Left lobe of liver (tissue), 2 donors: Measurements from ENCODE around the gene CCDC127. TPM values are rescaled to one million over a fixed set of nuclear protein-coding genes. Genes with fewer than 3 reads are reported as not detected.

Source experiments
- ATAC-seq: fragments of 200-7000 bp; cut with Tn5 transposase; one replicate; pipeline ENCODE4 v1.9.1; 2020; ENCODE audit warnings: mild to moderate bottlenecking, moderate library complexity
- DNase-seq: peaks from one replicate; pipeline ENCODE4 v3.0.0-alpha.2; 2020; ENCODE audit warnings: low spot score
- total RNA-seq: library from RNA; stranded (reverse); gene quantifications from one replicate; pipeline ENCODE4 v1.2.1, GENCODE V29; 2021
- donor health status: DM: no; HTN: no; CAD: no; lungs with moderate emphysema.
- donor health status: DM: no; HTN: yes; CAD: no.

Gene CCDC127
- total RNA-seq, 1 donor from 2014 or later = 3.1 TPM

DNA sequence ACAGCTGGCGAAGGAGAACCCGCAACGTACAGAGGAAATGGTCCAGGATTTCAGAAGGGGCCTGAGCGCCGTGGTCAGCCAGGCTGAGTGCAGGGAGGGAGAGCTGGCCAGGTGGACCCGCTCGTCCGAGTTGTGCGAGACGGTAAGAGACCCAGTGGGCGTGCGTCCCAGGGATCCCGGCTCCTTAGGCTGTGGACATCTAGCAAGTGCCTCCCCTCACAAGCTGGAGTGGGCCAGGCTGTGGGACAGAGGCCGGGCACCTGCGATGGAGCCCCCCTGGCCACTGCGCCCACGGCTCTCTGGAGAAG, 56.2 kb downstream of the CCDC127 start:
- DNase-seq (no peak), ATAC-seq (no peak)

DNA sequence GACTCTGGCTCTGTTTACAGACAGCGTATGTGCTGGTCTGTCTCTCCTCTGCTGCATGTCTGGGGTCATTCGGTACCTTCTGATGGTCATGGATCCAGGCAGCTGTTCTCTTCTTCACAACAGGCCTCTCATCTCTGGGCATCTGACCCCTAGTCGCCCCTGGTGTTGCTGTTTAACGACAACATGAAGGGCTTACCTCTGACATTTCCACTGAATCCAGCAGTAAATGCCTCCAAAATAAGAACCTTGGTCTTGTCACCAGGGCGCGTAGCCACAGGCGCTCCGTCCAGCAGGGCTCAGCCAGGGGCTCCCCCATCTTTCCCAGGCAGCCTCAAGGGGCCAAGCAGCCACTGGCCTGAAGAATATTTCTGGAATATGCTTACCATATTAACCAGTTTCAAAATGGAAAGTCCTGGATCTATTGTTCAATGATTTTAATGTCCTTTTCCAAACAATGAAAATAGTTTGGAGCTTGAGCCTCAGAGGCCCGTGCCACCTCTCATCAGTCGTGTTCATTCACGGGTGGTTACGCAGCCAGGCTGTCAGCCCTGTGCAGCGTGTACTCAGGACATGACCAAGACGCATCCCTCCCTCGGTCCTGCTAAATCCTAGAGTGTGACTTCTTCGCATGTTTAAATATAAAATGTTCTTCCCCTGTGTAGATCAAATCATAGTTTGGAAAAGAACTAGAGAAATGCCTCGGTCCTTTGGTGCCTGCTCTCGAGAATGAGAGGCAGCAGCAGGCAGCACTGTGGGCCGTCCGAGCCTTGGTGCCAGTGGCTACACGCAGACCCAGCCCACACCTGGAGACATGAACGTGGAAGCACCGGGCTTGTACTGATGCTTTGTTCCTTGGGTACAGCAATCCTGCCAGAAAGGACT, 56.8 kb downstream of the CCDC127 start:
- DNase-seq = no peak
- no peak for ATAC-seq

DNA sequence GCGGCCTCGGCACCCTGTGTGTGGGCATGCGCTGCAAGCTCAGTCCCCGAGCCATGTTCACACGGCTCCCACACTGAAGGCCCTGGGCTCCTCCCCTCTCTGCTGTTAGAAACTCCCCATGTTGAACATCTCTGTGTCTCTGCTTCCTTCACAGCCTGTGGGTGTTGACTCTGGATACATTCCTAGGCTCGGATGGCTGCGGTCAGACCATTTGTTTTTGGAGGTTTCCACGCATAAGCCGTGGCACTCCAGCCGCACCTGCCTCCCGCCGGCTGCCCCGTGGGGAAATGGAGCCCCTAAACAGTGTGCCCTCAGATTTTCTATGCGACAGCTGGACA, 57.8 kb downstream of the CCDC127 start:
- ATAC-seq = no peak
- no peak for DNase-seq

DNA sequence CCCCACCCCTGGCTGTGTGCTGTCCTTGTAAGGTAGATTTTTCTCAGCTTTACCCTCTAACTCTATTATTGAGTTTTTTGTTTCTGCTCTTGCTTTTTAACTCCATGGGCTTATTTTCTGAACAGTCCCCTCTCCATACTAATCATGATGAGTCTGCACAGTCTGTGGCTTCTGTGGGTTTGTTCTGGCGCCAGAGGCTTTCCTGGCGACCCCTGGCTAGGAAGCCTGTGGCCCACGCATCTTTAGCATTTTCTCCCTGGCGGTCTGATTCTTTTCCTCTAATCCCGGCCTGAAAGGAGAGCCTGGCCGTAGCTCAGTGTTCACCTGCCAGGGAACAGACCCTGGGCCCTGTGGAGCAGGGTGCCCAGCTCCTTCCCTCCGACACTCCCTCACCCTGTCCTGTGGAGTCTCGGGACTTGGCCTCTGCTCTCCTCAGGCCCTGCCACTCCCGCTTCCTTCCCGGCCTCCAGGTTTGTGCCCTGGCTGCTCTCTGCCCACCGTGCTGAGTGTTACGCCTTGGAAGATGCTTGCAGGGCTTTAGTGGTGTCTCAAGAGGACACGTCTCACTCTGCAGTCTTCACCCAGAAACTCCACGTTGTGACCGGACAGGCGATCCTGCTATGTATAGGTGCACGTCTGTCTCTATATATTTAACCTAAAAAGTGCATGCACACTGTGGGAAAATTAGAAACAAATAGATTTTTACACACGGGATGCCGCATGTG, 58.3 kb downstream of the CCDC127 start:
- DNase-seq = no peak

DNA sequence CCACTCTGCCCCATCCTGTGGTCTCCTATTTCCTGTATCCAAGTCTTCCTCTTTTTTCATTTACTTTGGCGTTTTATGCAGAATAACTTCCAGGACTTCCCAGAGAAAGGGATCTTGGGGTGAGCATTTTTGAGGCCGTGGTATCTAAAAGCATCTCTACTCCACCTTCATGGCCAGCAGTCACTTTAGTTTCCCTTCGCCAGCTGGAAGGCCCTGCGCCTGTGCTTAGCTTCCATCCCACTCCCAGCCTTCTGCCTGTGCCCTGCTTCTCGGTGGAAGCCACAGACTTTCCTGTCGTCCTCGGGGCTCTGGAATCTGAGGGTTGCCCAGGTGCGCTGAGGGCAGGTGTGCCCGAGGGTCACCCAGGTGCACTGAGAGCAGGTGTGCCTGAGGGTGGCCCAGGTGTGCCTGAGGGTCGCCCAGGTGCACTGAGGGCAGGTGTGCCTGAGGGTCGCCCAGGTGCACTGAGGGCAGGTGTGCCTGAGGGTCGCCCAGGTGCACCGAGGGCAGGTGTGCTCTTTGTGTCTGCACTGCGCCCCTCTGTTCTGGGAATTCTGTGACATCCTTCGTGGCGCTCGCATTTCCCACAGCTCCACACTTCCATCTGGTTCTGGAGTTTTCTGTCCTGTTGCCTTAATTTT, 59.0 kb downstream of the CCDC127 start:
- DNase-seq = no peak

More for the DNA sequence above, 58.3 kb downstream of the CCDC127 start:
- ATAC-seq = no peak

DNA sequence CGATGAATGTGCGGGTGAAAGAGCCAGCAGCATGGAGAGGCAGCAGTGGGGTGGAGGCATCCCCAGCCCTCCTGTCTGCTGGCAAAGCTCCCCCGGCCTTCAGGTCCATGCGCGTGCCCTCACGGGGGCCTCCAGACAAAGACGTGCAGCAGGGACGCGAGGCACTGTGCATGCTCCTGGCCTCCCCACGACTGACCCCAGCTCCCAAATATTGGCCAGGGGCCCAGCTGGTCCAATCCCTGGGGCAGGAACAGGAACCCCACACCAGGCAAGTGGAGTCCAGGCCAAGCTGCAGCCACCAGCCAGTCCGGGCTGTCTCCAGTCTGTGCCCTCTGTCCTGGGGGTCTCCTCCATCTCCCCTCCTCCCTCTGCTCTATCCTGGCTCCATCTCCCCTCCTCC, 60.2 kb downstream of the CCDC127 start:
- ATAC-seq (no peak), DNase-seq (no peak)

More for the DNA sequence above, 59.0 kb downstream of the CCDC127 start:
- no peak for ATAC-seq

DNA sequence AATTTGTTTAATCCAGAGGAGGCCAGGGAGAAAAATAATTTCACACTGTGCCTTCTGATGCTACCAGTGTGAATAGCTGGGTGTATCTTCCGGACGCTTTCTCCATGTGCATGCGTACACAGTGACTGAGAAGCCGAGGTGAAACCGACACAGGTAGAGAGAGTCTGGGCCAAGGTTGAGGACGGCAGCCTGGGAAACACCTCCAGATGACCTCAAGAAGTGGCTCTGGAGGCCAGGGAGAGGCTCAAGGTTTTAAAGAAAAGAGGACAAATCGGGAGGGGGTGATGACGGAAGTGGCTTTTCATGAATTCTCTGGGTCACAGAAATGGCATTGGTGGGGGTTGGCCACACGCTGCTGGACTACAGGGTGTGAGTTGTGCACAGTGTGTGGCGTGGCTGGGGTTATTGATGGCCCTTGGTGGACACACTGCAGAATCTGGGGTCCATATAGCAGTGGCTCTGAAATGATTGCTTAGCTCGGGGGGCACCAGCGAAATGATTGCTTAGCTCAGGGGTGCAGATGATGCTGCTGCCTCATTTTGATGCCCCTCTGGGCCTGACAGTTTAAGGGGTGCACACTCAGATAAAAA, 60.7 kb downstream of the CCDC127 start:
- no peak for ATAC-seq
- no peak for DNase-seq

DNA sequence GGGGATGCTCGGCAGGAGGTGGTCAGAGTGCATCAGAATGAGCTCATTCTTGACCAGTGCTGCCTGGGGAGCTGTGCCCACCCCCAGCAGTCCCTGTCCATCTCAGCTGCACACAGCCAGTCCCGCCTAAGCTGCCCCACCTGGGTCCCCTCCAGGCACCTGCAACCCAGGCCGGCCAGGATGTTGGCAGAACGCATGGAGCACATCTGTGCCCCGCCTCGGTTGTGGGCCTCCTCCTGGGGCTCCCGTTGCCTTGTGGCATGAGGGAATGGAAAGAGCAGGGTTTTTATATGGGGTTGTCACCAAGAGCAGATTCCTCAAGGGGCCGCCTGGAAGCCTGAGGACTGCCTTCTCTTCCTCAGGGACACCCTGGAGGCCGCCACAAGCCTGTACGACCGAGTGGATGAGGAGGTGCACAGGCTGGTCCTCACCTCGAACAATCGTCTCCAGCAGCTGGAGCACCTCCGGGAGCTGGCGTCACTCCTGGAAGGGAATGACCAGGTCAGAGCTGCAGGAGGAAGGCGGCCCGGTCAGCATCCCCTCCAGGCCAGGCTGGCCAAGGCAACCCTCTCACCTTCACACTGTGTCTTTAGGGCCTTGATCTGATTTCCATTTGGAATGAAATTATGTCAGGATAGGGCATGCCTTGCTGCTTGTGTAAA, 61.4 kb downstream of the CCDC127 start:
- ATAC-seq = no peak
- no peak for DNase-seq

DNA sequence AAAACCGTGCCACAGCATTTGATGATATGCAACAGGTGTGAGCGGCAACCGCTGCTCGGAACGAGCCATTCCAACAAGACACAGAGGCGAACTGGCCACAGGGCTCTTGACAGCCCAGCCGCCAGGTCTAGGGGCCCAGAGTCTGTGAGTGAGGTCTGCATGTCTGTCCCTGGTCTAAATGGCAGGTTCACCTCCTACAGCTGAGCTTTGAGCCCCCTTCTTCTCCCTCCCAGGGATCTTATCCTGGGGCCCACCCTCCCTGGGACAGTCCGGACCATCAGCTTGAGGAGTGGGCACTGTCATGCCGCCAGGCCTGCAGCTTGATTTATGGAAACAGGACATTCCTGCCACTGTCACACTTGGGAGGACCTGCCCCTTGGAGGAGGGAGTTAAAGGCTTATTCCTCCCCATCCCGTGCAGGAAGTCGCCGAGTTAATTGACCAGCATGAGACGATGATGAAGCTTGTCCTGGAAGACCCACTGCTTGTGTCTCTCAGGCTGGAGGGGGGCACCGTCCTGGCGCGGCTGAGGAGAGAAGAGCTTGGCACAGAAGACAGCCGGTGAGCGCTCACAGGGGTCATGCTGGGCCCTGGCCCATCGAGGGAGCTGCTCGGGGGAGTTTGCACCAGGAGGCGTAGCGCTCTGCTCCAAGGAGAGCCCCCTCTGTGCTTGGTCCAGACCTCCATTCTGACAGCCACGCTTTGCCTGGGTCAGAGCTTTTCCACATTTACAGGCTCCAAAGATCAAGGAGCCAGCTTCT, 62.1 kb downstream of the CCDC127 start:
- ATAC-seq (no peak), DNase-seq (no peak)

DNA sequence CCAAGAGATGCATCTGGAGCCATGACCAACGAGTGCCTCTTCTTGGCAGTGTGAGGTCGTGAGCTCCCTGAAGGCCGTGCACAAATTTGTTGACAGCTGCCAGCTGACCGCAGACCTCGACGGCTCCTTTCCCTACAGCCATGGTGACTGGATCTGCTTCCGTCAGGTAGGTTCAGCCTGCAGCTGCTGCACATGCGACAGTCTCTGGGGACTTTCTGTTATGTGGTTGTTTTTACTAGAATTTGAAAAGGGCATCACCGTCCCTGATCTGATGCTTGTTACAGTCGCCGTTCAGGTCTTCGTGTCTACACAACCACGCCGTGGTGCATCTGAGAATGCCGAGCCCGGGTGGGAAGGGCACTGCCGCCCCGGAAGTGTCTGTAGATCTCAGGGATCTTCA, 63.1 kb downstream of the CCDC127 start:
- ATAC-seq (no peak), DNase-seq (no peak)

DNA sequence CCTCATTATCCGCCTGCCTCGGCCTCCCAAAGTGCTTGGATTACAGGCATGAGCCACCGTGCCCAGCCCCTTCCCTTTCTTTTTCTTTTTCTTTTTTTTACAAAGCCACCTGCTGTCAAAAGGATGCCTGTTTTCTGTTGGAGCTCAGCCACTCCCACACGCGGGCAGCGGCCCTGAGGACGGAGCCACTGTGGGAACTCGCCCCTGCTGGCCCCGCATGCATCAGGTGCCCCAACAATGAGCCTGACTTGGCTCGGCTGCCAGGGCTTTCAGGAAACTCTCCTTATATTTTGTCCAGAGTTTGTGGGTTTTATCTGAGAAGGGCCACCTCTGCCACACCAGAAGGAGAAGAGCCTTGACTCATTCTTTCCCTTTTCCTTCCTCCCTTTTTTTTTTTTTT, 63.7 kb downstream of the CCDC127 start:
- ATAC-seq = no peak
- no peak for DNase-seq

DNA sequence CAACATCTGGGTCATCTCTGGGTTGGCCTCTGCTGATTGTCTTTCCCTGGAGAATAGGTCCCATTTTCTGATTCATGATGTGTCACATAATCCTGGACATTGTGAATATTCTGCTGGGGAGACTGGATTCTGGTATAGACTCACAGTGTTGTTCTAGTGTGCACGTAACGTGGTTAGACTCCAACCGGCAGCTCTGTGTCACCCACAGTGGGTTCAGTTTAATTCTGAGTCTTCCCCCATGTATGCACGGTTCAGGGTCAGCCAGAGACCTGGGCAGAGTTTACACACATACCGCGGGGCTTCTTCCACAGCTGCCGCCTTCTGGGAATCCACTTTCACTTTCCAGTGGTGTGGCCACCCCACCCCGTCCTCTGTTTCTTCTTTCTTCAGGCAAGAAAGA, 64.7 kb downstream of the CCDC127 start:
- ATAC-seq (no peak), DNase-seq (no peak)

DNA sequence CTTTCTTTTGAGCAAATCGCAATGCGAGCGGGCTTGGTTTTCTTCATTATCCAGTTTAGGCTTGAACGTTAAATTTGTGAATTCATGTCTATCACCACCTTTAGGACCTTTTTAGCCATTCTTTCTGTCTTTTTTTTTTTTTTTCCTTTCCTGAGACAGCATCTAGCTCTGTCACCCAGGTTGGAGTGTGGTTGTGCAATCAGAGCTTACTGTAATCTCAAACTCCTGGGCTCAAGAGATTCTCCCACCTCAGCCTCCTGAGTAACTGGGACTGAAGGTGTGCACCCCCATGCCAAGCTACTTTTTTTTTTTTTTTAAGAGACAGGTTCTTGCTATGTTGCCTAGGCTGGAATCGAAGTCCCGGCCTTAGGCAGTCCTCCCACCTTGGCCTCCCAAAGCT, 65.9 kb downstream of the CCDC127 start:
- no peak for DNase-seq
- no peak for ATAC-seq

DNA sequence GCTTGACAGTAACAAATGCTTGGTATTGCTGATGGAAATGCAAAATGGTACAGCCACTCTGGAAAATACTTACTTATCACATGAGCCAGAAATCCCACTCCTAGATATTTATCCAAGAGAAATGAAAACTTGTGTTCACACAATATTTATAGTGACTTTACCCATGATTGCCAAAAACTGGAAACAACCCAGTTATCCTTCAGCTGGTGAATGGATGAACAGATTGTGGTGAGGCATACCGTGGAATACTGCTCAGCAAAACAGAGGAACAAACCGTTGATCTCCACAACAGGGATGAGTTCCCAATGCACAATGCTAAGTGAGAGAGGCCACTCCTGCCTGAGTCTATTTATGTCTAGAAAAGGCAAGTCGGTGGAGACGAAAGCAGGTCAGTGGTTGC, 67.2 kb downstream of the CCDC127 start:
- DNase-seq (no peak), ATAC-seq (no peak)

DNA sequence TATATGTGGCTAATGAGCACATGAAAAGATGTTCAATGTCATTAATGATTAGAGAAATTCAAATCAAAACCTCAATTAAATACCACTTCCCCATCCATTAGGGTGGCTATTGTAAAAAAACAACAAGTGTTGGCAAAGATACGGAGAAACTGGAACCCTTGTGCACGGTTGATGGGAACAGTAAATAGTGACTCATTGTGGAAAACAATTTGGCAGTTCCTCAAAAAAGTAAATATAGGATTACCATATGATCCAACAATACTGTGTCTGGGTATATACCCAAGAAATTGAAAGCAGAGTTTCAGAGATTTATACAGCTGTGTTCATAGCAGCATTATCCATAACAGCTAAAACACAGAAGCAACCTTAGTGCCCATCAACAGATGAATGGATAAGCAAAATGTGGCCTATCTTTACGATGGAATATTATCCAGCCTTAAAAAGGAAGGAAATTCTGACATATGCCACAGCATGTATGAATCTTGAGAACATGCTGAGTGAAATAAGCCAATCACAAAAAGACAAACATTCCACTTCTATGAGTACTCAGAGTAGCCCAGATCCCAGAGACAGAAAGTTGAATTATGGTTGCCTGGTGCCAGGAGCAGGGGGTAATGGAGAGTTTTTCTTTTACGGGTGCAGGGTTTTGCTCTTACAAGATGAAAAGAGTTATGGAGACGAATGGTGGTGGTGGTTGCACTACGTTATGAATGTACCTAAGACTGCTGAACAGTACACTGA, 68.0 kb downstream of the CCDC127 start:
- ATAC-seq (no peak), DNase-seq (no peak)

DNA sequence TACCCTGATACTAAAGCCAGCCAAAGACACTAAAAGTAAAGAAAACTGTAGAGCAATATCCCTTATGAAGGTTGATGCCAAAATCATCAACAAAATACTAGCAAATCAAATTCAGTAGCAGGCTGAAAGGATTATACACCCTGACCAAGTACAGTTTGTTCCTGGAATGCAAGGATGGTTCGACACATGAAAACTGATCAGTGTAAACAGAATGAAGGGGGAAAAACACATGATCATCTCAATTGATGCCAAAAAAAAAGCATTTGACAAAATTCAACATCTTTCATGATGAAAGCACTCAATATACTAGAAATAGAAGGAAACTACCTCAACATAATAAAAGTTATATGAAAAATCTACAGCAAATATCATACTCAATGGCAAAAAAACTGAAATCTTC, 70.2 kb downstream of the CCDC127 start:
- ATAC-seq = no peak

More for the DNA sequence above, 70.2 kb downstream of the CCDC127 start:
- DNase-seq = no peak
